ENCODE measurements around the gene UBQLN4.

UBQLN4 gene

DNA sequence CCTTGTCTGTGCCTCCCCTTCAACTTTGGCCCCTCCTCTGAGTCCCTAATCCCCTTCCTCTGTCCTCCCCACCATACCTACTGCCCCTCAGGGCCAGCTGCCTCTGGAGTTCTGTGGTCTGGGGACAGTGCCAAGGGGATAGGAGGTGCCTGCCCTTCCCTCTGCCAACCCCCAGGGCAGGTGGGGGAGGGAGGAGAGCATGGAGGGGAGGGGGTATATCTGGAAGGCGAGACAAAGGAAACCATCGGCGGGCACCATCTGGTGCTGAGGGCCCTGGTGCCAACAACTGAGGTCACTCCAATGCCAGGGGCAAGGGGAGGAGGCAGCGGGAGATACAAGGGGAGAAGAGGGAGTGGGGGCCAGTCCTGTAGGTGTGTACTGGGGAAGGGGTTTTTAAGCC, 16.9 kb upstream of the UBQLN4 start:
- Histone ChIP-seq H3K4me3 (ENCODE audit: low read depth in 1 of 2, low read length in 2 of 2) (no peak overlapping the region), H3K4me1 (ENCODE audit: insufficient read depth, low read length) (peaks cover under 1% of the 10 kb centered on the region), H3K27me3 (ENCODE audit: control insufficient read depth in 1 of 2, insufficient read depth in 2 of 2, low read length in 2 of 2) (peaks cover 0 to 8% of the 10 kb centered on the region in 2 donors), H3K36me3 (ENCODE audit: insufficient read depth, low read length) (no peaks in the 10 kb centered on the region), H3K27ac (ENCODE audit: low read depth, low read length) (no peak overlapping the region), H3K9me3 (ENCODE audit: low read length) (no peaks in the 10 kb centered on the region), H3K9ac (ENCODE audit: low read length) (no peak overlapping the region)

GRCh38 chr1:156069490-156070455, 16.2 kb upstream of the UBQLN4 start:
- Histone ChIP-seq H3K4me1 (ENCODE audit: insufficient read depth, low read length) (no peaks in the 10 kb centered on the region), H3K27me3 (ENCODE audit: control insufficient read depth in 1 of 2, insufficient read depth in 2 of 2, low read length in 2 of 2) (peaks cover 0 to 8% of the 10 kb centered on the region in 2 donors), H3K36me3 (ENCODE audit: insufficient read depth, low read length) (no peaks in the 10 kb centered on the region), H3K9ac (ENCODE audit: low read length) (no peak overlapping the region), H3K4me3 (ENCODE audit: low read depth in 1 of 2, low read length in 2 of 2) (no peak overlapping the region), H3K27ac (ENCODE audit: low read depth, low read length) (no peak overlapping the region), H3K9me3 (ENCODE audit: low read length) (no peaks in the 10 kb centered on the region)

- H3K4me3 ChIP-seq (ENCODE audit: low read depth in 1 of 2, low read length in 2 of 2): no peak overlapping the region
- no peaks in the 10 kb centered on the region for H3K9me3 ChIP-seq (ENCODE audit: low read length)
- H3K36me3 ChIP-seq (ENCODE audit: insufficient read depth, low read length): no peaks in the 10 kb centered on the region
- no peaks in the 10 kb centered on the region for H3K4me1 ChIP-seq (ENCODE audit: insufficient read depth, low read length)
- H3K27ac ChIP-seq (ENCODE audit: low read depth, low read length): no peak overlapping the region
- no peak overlapping the region for H3K9ac ChIP-seq (ENCODE audit: low read length)
- peaks cover 0 to 8% of the 10 kb centered on the region in 2 donors for H3K27me3 ChIP-seq (ENCODE audit: control insufficient read depth in 1 of 2, insufficient read depth in 2 of 2, low read length in 2 of 2)
These were observed 13.7 kb upstream of the UBQLN4 start for GRCh38 chr1:156067262-156067661.

DNA sequence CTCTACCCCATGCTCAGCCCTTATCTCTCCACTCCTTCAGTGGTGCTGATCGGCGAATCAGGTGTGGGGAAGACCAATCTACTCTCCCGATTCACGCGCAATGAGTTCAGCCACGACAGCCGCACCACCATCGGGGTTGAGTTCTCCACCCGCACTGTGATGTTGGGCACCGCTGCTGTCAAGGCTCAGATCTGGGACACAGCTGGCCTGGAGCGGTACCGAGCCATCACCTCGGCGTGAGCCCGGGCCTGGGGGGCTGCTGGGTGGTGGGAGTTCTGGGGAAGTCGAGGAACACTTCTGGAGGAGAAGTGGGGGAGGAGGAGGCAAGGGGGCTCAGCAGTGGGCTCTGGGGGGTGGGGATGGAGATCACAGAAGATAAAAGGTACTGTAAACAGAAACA, 12.3 kb upstream of the UBQLN4 start:
- H3K27ac ChIP-seq (ENCODE audit: low read depth, low read length): no peak overlapping the region
- peaks cover 0 to 8% of the 10 kb centered on the region in 2 donors for H3K27me3 ChIP-seq (ENCODE audit: control insufficient read depth in 1 of 2, insufficient read depth in 2 of 2, low read length in 2 of 2)
- H3K4me3 ChIP-seq (ENCODE audit: low read depth in 1 of 2, low read length in 2 of 2): no peak overlapping the region
- no peaks in the 10 kb centered on the region for H3K36me3 ChIP-seq (ENCODE audit: insufficient read depth, low read length)
- H3K4me1 ChIP-seq (ENCODE audit: insufficient read depth, low read length): no peaks in the 10 kb centered on the region
- H3K9ac ChIP-seq (ENCODE audit: low read length): no peak overlapping the region
- no peaks in the 10 kb centered on the region for H3K9me3 ChIP-seq (ENCODE audit: low read length)

- H3K9ac ChIP-seq (ENCODE audit: low read length): no peak overlapping the region
These were observed 11.6 kb upstream of the UBQLN4 start for GRCh38 chr1:156065212-156065611.

DNA sequence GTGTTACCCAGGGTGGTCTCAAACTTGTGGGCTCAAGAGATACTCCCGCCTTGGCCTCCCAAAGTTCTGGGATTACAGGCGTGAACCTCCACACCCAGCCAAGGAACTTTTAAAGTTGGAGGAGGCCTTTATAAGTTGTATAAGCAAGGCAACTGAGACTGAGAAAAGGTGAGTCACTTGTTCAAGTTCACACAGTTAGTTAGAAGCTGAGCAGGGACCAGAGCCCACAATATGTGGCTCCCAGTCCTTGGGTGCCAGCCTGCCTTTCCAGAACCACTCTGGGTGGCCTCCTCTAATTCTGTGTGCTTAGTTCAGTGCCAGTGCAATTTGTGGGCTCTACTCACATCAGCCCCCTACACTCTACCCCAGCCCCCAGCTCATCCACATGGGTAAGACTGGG, 11.0 kb upstream of the UBQLN4 start:
- no peaks in the 10 kb centered on the region for H3K27me3 ChIP-seq (ENCODE audit: control insufficient read depth in 1 of 2, insufficient read depth in 2 of 2, low read length in 2 of 2)

More at GRCh38 chr1:156065212-156065611, 11.6 kb upstream of the UBQLN4 start:
- H3K36me3 ChIP-seq (ENCODE audit: insufficient read depth, low read length): no peaks in the 10 kb centered on the region
- H3K27ac ChIP-seq (ENCODE audit: low read depth, low read length): no peak overlapping the region
- no peak overlapping the region for H3K4me3 ChIP-seq (ENCODE audit: low read depth in 1 of 2, low read length in 2 of 2)
- H3K27me3 ChIP-seq (ENCODE audit: control insufficient read depth in 1 of 2, insufficient read depth in 2 of 2, low read length in 2 of 2): peaks cover 0 to 4% of the 10 kb centered on the region in 2 donors
- no peaks in the 10 kb centered on the region for H3K4me1 ChIP-seq (ENCODE audit: insufficient read depth, low read length)
- no peaks in the 10 kb centered on the region for H3K9me3 ChIP-seq (ENCODE audit: low read length)

GRCh38 chr1:156063997-156064285, 10.3 kb upstream of the UBQLN4 start:
- Histone ChIP-seq H3K9ac (ENCODE audit: low read length) (no peak overlapping the region), H3K27ac (ENCODE audit: low read depth, low read length) (no peak overlapping the region), H3K36me3 (ENCODE audit: insufficient read depth, low read length) (no peaks in the 10 kb centered on the region), H3K9me3 (ENCODE audit: low read length) (no peaks in the 10 kb centered on the region), H3K4me3 (ENCODE audit: low read depth in 1 of 2, low read length in 2 of 2) (no peak overlapping the region), H3K27me3 (ENCODE audit: control insufficient read depth in 1 of 2, insufficient read depth in 2 of 2, low read length in 2 of 2) (no peaks in the 10 kb centered on the region), H3K4me1 (ENCODE audit: insufficient read depth, low read length) (no peaks in the 10 kb centered on the region)

More for the DNA sequence above, 11.0 kb upstream of the UBQLN4 start:
- no peak overlapping the region for H3K27ac ChIP-seq (ENCODE audit: low read depth, low read length)
- H3K4me3 ChIP-seq (ENCODE audit: low read depth in 1 of 2, low read length in 2 of 2): no peak overlapping the region
- H3K9ac ChIP-seq (ENCODE audit: low read length): no peak overlapping the region
- H3K4me1 ChIP-seq (ENCODE audit: insufficient read depth, low read length): no peaks in the 10 kb centered on the region
- no peaks in the 10 kb centered on the region for H3K9me3 ChIP-seq (ENCODE audit: low read length)
- no peaks in the 10 kb centered on the region for H3K36me3 ChIP-seq (ENCODE audit: insufficient read depth, low read length)

DNA sequence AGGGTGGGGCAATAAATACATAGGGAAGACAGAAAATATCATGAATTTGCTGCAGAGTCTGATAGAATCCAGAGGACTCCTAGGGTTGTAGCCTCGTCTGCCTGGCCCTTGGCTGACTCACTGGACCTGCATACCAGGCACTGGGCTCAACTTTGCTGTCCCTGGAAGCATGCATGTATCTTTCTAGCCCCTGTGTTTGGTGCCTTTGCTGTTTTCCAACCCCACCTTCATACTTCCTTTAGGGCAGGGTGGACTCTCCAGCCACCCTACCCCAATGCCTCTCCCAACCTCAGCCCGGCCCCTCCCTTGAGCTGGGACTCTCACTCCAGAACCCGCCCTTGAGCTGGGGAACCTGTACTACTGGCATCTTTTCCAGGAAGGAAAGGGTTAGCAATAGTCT, 8.6 kb upstream of the UBQLN4 start:
- Histone ChIP-seq H3K27ac (ENCODE audit: low read depth, low read length) (no peak overlapping the region), H3K4me1 (ENCODE audit: insufficient read depth, low read length) (no peaks in the 10 kb centered on the region), H3K36me3 (ENCODE audit: insufficient read depth, low read length) (peaks cover 9% of the 10 kb centered on the region), H3K9ac (ENCODE audit: low read length) (no peak overlapping the region), H3K9me3 (ENCODE audit: low read length) (no peaks in the 10 kb centered on the region), H3K27me3 (ENCODE audit: control insufficient read depth in 1 of 2, insufficient read depth in 2 of 2, low read length in 2 of 2) (no peaks in the 10 kb centered on the region), H3K4me3 (ENCODE audit: low read depth in 1 of 2, low read length in 2 of 2) (no peak overlapping the region)

GRCh38 chr1:156060937-156061636, 7.5 kb upstream of the UBQLN4 start, which contains the start of gene RAB25:
TSS of gene RAB25 (plus strand) at chr1:156061160. CDS start at chr1:156061401, 241 bp downstream.
- Histone ChIP-seq H3K27ac (ENCODE audit: low read depth, low read length) (no peak within 1 kb of the TSS), H3K4me1 (ENCODE audit: insufficient read depth, low read length) (no peaks in the 10 kb centered on the region), H3K27me3 (ENCODE audit: control insufficient read depth in 1 of 2, insufficient read depth in 2 of 2, low read length in 2 of 2) (no peaks in the 10 kb centered on the region), H3K36me3 (ENCODE audit: insufficient read depth, low read length) (peaks cover 9% of the 10 kb centered on the region), H3K4me3 (ENCODE audit: low read depth in 1 of 2, low read length in 2 of 2) (no peak within 1 kb of the TSS), H3K9me3 (ENCODE audit: low read length) (no peaks in the 10 kb centered on the region), H3K9ac (ENCODE audit: low read length) (no peak within 1 kb of the TSS)

DNA sequence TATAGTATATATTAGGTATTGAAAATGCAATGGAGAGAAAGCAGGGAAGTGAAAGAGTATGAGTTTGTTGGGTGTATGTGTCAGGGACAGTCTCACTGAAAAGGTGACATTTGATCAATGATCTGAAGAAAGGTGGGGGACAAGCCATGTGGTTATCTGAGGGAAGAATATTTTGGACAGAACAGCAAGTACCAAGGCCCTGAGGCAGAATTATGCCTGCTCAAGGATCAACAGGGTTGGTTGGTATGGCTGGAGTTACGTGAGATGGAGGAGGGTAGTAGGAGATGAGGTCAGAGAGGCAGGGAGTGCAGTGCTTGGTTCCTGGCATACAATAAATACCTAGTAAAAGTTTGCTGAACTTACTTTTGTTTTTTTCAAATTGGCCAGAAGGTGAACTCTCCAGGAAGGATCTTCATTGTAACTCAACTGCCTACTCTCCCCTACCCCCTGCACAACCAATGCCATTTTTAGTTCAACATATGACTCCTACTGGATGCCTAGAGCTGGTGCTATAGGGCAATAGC, 2.8 kb upstream of the UBQLN4 start:
- Histone ChIP-seq H3K36me3 (ENCODE audit: insufficient read depth, low read length) (peaks cover 9% of the 10 kb centered on the region), H3K9ac (ENCODE audit: low read length) (no peak overlapping the region), H3K27ac (ENCODE audit: low read depth, low read length) (no peak overlapping the region), H3K4me3 (ENCODE audit: low read depth in 1 of 2, low read length in 2 of 2) (no peak overlapping the region), H3K27me3 (ENCODE audit: control insufficient read depth in 1 of 2, insufficient read depth in 2 of 2, low read length in 2 of 2) (no peaks in the 10 kb centered on the region), H3K4me1 (ENCODE audit: insufficient read depth, low read length) (peaks cover 15% of the 10 kb centered on the region), H3K9me3 (ENCODE audit: low read length) (no peaks in the 10 kb centered on the region)

DNA sequence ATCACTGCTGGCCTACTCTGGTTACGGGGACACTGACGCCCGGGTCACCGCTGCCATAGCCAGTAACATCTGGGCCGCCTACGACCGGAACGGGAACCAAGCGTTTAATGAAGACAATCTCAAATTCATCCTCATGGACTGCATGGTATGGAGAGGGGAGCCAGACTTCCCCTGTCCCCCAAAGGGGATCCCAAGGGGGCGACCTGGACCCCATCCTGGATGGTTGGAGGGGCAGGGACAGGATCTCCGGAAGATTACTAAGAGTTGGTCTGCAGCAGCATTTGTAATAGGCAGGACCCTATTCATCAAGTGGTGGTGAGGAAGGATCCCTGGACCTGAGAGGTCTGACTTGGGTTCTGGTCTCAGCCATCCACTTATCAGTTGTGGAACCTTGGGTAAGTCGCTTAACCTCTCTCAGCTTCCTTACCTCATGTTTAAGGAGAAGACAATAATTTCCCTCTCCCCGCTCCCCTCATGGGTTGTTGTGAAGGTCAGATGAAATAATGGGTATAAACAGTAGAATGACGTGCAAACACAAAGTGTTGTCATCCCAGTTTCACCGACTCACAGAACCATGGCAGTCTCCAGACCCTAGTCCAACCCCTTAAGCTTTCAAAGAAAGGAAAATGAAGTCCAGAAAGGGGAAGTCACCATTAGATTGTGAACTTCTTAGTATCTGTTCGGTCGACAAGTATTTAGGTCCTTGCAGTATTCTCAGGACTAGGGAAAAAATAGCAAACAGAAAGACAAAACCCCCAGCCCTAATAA, 1.9 kb upstream of the UBQLN4 start:
- peak overlapping the region; percentile 72 for H3K9ac ChIP-seq (ENCODE audit: low read length)
- H3K4me1 ChIP-seq (ENCODE audit: insufficient read depth, low read length): peaks cover 15% of the 10 kb centered on the region
- peak overlapping the region; percentile 63 to 91 for H3K4me3 ChIP-seq (ENCODE audit: low read depth in 1 of 2, low read length in 2 of 2)
- H3K27ac ChIP-seq (ENCODE audit: low read depth, low read length): peak overlapping the region; percentile 99
- no peaks in the 10 kb centered on the region for H3K27me3 ChIP-seq (ENCODE audit: control insufficient read depth in 1 of 2, insufficient read depth in 2 of 2, low read length in 2 of 2)
- H3K36me3 ChIP-seq (ENCODE audit: insufficient read depth, low read length): peaks cover 10% of the 10 kb centered on the region
- H3K9me3 ChIP-seq (ENCODE audit: low read length): no peaks in the 10 kb centered on the region

Measured in muscle layer of colon (tissue), 2 donors.